HepG2 (cell line): ENCODE data around the gene RMDN2. TPM values are rescaled to one million over a fixed set of nuclear protein-coding genes. Genes with fewer than 3 reads are reported as not detected.

Experiments
- ATAC-seq: fragments of 200-7000 bp; cut with Tn5 transposase; 3 replicates; pipeline ENCODE4 v1.9.1; 2020; ENCODE audit warnings: mild to moderate bottlenecking, moderate library complexity
- BruUV-seq: library from RNA; stranded (reverse); fragments of 400-500 nt; replicated peaks from 2 replicates; lab custom pipeline; 2021; lab: Mats Ljungman, UMichigan
- CTCF ChIA-PET: fragments of 300-600 bp; formaldehyde crosslinking; extraction: SDS; loops from one replicate; lab custom pipeline; 2021; ENCODE audit warnings: low total read pairs, inconsistent platforms, low intra/inter-chr PET ratio; lab: Yijun Ruan, JAX
- POLR2A ChIA-PET: fragments of 350-600 bp; sonication (Branson Sonifier 250); formaldehyde crosslinking; loops from one replicate; lab custom pipeline; 2020; ENCODE audit warnings: antibody characterized with exemption, inconsistent platforms; lab: Yijun Ruan, JAX
- DNase-seq: peaks from one replicate; pipeline ENCODE4 v3.0.0-alpha.2; 2015; ENCODE audit warnings: low spot score
- FAIRE-seq: peaks from 3 replicates; lab custom pipeline; 2011; peaks lifted over from hg19 to GRCh38; lab: Jason Lieb, UNC
- H2AFZ ChIP-seq: one replicate; pipeline ENCODE4 v1.6.1; 2011; ENCODE audit warnings: low read length, inconsistent platforms
- H3K27ac ChIP-seq: fragments of 300-600 bp; 3 replicates; pipeline ENCODE4 v1.8.0; 2011; ENCODE audit warnings: mixed run types, mild to moderate bottlenecking, mixed read lengths, low read length, inconsistent platforms; ENCODE audit not compliant: insufficient read depth; ENCODE audit errors: extremely low read length
- H3K27me3 ChIP-seq, 2 experiments: fragments of 200-600 bp in 1 of 2; 2 replicates in 1 of 2; 3 replicates in 1 of 2; pipeline versions ENCODE4 v1.6.0 to v1.8.0; 2011; ENCODE audit warnings: low read length in 2 of 2, mild to moderate bottlenecking in 2 of 2, moderate library complexity in 2 of 2, inconsistent platforms in 1 of 2; ENCODE audit not compliant: insufficient read depth in 2 of 2, control insufficient read depth in 1 of 2
- H3K36me3 ChIP-seq, 2 experiments: fragments of 200-600 bp in 1 of 2; replicated peaks in 1 of 2; 2 replicates in 1 of 2; 3 replicates in 1 of 2; pipeline versions ENCODE4 v1.5.1 to v1.8.0; 2011; ENCODE audit warnings: low read length in 2 of 2, inconsistent platforms in 1 of 2; ENCODE audit not compliant: insufficient read depth in 2 of 2, control insufficient read depth in 1 of 2
- H3K4me1 ChIP-seq: 2 replicates; pipeline ENCODE4 v1.5.1; 2012; ENCODE audit warnings: low read length, inconsistent platforms; ENCODE audit not compliant: insufficient read depth
- H3K4me2 ChIP-seq: 2 replicates; pipeline ENCODE4 v1.6.0; 2011; ENCODE audit warnings: low read depth, low read length, inconsistent platforms
- H3K4me3 ChIP-seq, 3 experiments: fragments of 200-600 bp in 1 of 3; sonication (generic), shearing (Covaris generic) in 1 of 3; replicated peaks in 1 of 3; 2 replicates each; pipeline ENCODE4 v1.5.1; 2011 to 2016; ENCODE audit warnings: low read length in 3 of 3, inconsistent platforms in 2 of 3, low read depth in 2 of 3, mild to moderate bottlenecking in 2 of 3, control low read depth in 1 of 3, mixed read lengths in 1 of 3; ENCODE audit not compliant: insufficient read depth in 1 of 3
- H3K79me2 ChIP-seq: one replicate; pipeline ENCODE4 v1.6.1; 2011; ENCODE audit warnings: low read length, inconsistent platforms; ENCODE audit not compliant: insufficient read depth
- H3K9ac ChIP-seq: 2 replicates; pipeline ENCODE4 v1.6.0; 2011; ENCODE audit warnings: mild to moderate bottlenecking, low read depth, low read length, inconsistent platforms; ENCODE audit not compliant: insufficient read depth
- H3K9me3 ChIP-seq: 2 replicates; pipeline ENCODE4 v1.5.1; 2012; ENCODE audit warnings: mild to moderate bottlenecking, low read length
- H4K20me1 ChIP-seq: 2 replicates; pipeline ENCODE4 v1.6.0; 2011; ENCODE audit warnings: inconsistent platforms, mild to moderate bottlenecking, low read length, moderate library complexity; ENCODE audit not compliant: insufficient read depth
- CCAR2 ChIP-seq: fragments of 200-400 bp; formaldehyde crosslinking; optimal IDR thresholded peaks from 2 replicates; pipeline ENCODE3; 2018; ENCODE audit warnings: low read depth, mild to moderate bottlenecking, low read length, moderate library complexity
- CENPX ChIP-seq: sonication (generic); formaldehyde crosslinking; IDR thresholded peaks from 2 replicates; pipeline ENCODE4 v1.9.0; 2021; ENCODE audit warnings: mild to moderate bottlenecking, missing genetic modification reagents, moderate library complexity
- FOXA1 ChIP-seq, 2 experiments: fragments of 450-650 bp in 1 of 2; sonication (generic) in 1 of 2; formaldehyde crosslinking in 1 of 2; IDR thresholded peaks; 2 replicates each; pipeline versions ENCODE4 v1.4.0 to v1.6.1; 2016 to 2020; ENCODE audit warnings: missing genetic modification reagents in 1 of 2
- RFX3 ChIP-seq: IDR thresholded peaks from 2 replicates; pipeline ENCODE4 v1.6.1; 2016; ENCODE audit warnings: missing biosample characterization, missing genetic modification reagents
- SRF ChIP-seq: IDR thresholded peaks from 2 replicates; pipeline ENCODE4 v1.6.1; 2011; ENCODE audit warnings: mild to moderate bottlenecking, low read depth, low read length, moderate library complexity
- SRY ChIP-seq: sonication (generic); formaldehyde crosslinking; IDR thresholded peaks from 2 replicates; pipeline ENCODE4 v1.8.0; 2022; ENCODE audit warnings: mild to moderate bottlenecking, missing genetic modification reagents
- SSRP1 ChIP-seq: IDR thresholded peaks from 2 replicates; pipeline ENCODE4 v1.6.1; 2016; ENCODE audit warnings: control low read depth
- TARDBP ChIP-seq: sonication (generic); formaldehyde crosslinking; IDR thresholded peaks from 2 replicates; pipeline ENCODE4 v1.8.0; 2022; ENCODE audit warnings: mild to moderate bottlenecking, missing genetic modification reagents
- TCF7 ChIP-seq: sonication (generic); IDR thresholded peaks from 2 replicates; pipeline ENCODE4 v1.6.1; 2016; ENCODE audit warnings: antibody characterized with exemption, low read depth
- U2AF1 ChIP-seq: fragments of 200-400 bp; formaldehyde crosslinking; optimal IDR thresholded peaks from 2 replicates; pipeline ENCODE3; 2017; ENCODE audit warnings: mild to moderate bottlenecking, low read depth, low read length
- ZBTB7A ChIP-seq: sonication (generic); formaldehyde crosslinking; IDR thresholded peaks from 2 replicates; pipeline ENCODE4 v1.8.0; 2022; ENCODE audit warnings: mild to moderate bottlenecking, missing genetic modification reagents
- ZC3H13 ChIP-seq: sonication (generic); formaldehyde crosslinking; IDR thresholded peaks from 2 replicates; pipeline ENCODE4 v1.8.1; 2023; ENCODE audit warnings: mild to moderate bottlenecking, missing genetic modification reagents, moderate library complexity
- ZKSCAN8 ChIP-seq: IDR thresholded peaks from 2 replicates; pipeline ENCODE4 v1.6.1; 2016; ENCODE audit warnings: borderline replicate concordance, missing genetic modification reagents, missing compliant biosample characterization
- ZMYM2 ChIP-seq: sonication (generic); formaldehyde crosslinking; IDR thresholded peaks from 2 replicates; pipeline ENCODE4 v1.8.0; 2022; ENCODE audit warnings: mild to moderate bottlenecking, missing genetic modification reagents
- ZNF253 ChIP-seq: sonication (generic); formaldehyde crosslinking; IDR thresholded peaks from 2 replicates; pipeline ENCODE4 v1.8.0; 2022; ENCODE audit warnings: mild to moderate bottlenecking, missing genetic modification reagents, borderline replicate concordance
- ZNF260 ChIP-seq: sonication (generic); formaldehyde crosslinking; IDR thresholded peaks from 2 replicates; pipeline ENCODE4 v1.4.0; 2020; ENCODE audit warnings: missing genetic modification reagents, low read depth, mild to moderate bottlenecking, borderline replicate concordance
- ZNF329 ChIP-seq: sonication (generic); formaldehyde crosslinking; IDR thresholded peaks from 2 replicates; pipeline ENCODE4 v1.9.0; 2021; ENCODE audit warnings: low read depth, mild to moderate bottlenecking, missing genetic modification reagents
- ZNF761 ChIP-seq: sonication (generic); formaldehyde crosslinking; conservative IDR thresholded peaks from 2 replicates; pipeline ENCODE4 v1.4.0; 2020; ENCODE audit warnings: mild to moderate bottlenecking, missing genetic modification reagents
- ZNF816 ChIP-seq: sonication (generic); formaldehyde crosslinking; IDR thresholded peaks from 2 replicates; pipeline ENCODE4 v1.8.0; 2022; ENCODE audit warnings: missing genetic modification reagents, mild to moderate bottlenecking, borderline replicate concordance
- WGBS: methylation state at CpG from one replicate; pipeline ENCODE4 v1.1.6; 2017; ENCODE audit warnings: low lambda C conversion rate; 5-methylcytosine and 5-hydroxymethylcytosine counted together
- in situ Hi-C: cut with HindIII; loops from 2 replicates; pipeline ENCODE4 v1.10.0; 2017; ENCODE audit warnings: low pct_unique_long_range_greater_than_20kb; ENCODE audit not compliant: extremely low pct_ligation_motif_present
- intact Hi-C: fragments of 100-400 bp; cut with micrococcal nuclease; formaldehyde crosslinking; loops from one replicate; pipeline ENCODE4 v1.10.0; 2022; ENCODE audit not compliant: unreplicated experiment
- polyA plus RNA-seq, 8 experiments: library from polyadenylated mRNA; depleted of rRNA in 3 of 8; stranded (reverse) in 7 of 8; unstranded in 1 of 8; fragments of >200 nt; fragmentation: Illumina TruSeq in 4 of 8; extraction: Trizol in 4 of 8; gene quantifications; 2 replicates each; pipeline versions ENCODE4 v1.2.1 to v1.2.3, GENCODE V29; 2011 to 2016; ENCODE audit warnings: low read depth in 4 of 8, missing spikeins in 1 of 8, mixed read lengths in 1 of 8; ENCODE audit not compliant: insufficient read depth in 1 of 8
- total RNA-seq, 5 experiments: library from RNA; depleted of rRNA; stranded (reverse); fragments of >200 nt; fragmentation: Illumina TruSeq; extraction: Trizol; gene quantifications; 2 replicates each; pipeline ENCODE4 v1.2.3, GENCODE V29; 2016; ENCODE audit warnings: low read depth in 1 of 5
- TF ChIP-seq, protein P1 (sequence below): sonication (generic); formaldehyde crosslinking; IDR thresholded peaks from 2 replicates; pipeline ENCODE4 v1.4.0; 2020; ENCODE audit warnings: mild to moderate bottlenecking, missing genetic modification reagents, borderline replicate concordance

RMDN2 gene
- total and polyA plus RNA-seq, 2 of the 13 experiments (the other 11 are each of a cell fraction or from before 2014, with no cell fraction given), result 2.3 to 8.9 TPM

DNA sequence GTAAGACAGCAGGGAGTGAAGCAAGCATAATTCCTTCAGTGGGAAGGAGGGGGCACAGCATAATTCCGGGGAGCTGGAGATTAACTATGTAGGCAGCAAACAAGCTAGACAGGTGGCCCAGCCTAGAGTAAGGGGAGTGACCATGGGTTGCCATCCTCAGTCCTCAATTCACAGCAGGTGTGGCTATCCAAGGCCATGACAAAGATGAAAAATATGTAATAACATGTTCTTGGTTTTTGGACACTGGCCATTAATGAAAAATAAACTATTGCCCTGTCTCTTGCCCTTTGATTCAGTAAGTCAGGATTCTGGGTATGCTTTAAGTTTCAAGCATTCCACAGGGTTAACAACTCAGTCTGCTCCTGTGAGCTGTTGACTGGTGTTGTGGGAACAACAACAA lies 85.9 kb downstream of the RMDN2 start:
- in situ Hi-C loops, result no loop called here
- no peak for DNase-seq
- 89% methylated on average over 1 of the region's 1 CpG for WGBS
- no peak overlapping the region for H3K27ac ChIP-seq
- no peak for ATAC-seq
- FAIRE-seq, result no peak
- no peak overlapping the region for H2AFZ ChIP-seq
- H3K79me2 ChIP-seq, result no peaks in the 10 kb centered on the region
- intact Hi-C loops, result no loop called here
- H3K4me3 ChIP-seq, result no peak overlapping the region
- BruUV-seq, result no TSS peak
- H3K9ac ChIP-seq, result no peak overlapping the region
- H3K4me2 ChIP-seq, result no peak overlapping the region
- CTCF ChIA-PET, result no interaction called here
- no peaks in the 10 kb centered on the region for H3K9me3 ChIP-seq
- no peaks in the 10 kb centered on the region for H4K20me1 ChIP-seq
- POLR2A ChIA-PET, result no interaction called here
- H3K4me1 ChIP-seq, result no peaks in the 10 kb centered on the region
- TF ChIP-seq, protein P1, sequence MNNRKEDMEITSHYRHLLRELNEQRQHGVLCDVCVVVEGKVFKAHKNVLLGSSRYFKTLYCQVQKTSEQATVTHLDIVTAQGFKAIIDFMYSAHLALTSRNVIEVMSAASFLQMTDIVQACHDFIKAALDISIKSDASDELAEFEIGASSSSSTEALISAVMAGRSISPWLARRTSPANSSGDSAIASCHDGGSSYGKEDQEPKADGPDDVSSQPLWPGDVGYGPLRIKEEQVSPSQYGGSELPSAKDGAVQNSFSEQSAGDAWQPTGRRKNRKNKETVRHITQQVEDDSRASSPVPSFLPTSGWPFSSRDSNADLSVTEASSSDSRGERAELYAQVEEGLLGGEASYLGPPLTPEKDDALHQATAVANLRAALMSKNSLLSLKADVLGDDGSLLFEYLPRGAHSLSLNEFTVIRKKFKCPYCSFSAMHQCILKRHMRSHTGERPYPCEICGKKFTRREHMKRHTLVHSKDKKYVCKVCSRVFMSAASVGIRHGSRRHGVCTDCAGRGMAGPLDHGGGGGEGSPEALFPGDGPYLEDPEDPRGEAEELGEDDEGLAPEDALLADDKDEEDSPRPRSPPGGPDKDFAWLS (CRISPR knock-in tag), result no peak
- no peak for TF ChIP-seq CENPX (CRISPR knock-in tag)
- no peaks in the 10 kb centered on the region; a peak in 1 of 5 replicates for H3K36me3 ChIP-seq
- H3K27me3 ChIP-seq, result no peaks in the 10 kb centered on the region

DNA sequence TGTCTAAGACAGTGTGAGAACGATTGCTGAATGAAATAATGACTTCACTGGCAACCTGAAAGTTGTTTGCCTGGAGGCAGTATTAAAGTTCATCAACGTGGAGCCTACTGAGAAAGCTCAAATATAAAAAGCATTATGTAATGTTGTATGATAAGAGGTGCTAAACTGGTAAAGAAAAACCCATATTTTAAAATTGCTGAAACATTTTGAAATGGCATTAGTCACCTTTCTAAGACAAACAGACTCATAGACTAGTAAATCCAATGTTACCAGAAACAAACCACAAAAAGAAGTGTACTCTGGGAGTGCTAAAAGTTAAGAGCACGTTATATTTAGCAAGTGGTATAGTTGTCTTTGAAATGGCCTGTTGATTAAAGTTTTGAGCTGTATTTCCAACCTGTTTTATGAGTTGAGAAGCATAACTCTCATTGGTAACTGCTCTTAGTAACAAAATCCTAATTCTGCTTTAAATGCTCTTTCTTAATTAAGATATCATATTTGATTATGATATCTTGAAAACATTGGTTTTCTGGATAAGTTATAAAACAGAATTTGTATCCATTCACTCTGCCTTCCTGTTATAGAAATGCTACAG lies 88.2 kb downstream of the RMDN2 start:
- POLR2A ChIA-PET, result no interaction called here
- TF ChIP-seq ZBTB7A, result no peak
- no peak for TF ChIP-seq CCAR2
- TF ChIP-seq SSRP1, result no peak
- no peak for TF ChIP-seq ZNF816 (CRISPR knock-in tag)
- no peak for TF ChIP-seq ZC3H13 (CRISPR knock-in tag)
- no peak for TF ChIP-seq ZNF761 (CRISPR knock-in tag)
- no peak for TF ChIP-seq SRF
- no peak for TF ChIP-seq ZNF329
- no peak for TF ChIP-seq ZMYM2 (CRISPR knock-in tag)
- no peak for TF ChIP-seq ZKSCAN8 (CRISPR knock-in tag)
- no peak for TF ChIP-seq ZNF253 (CRISPR knock-in tag)
- TF ChIP-seq ZNF260 (CRISPR knock-in tag), result no peak
- TF ChIP-seq FOXA1 (IDR thresholded peaks at IDR 0.05), result no peak
- no peak for TF ChIP-seq FOXA1 (CRISPR knock-in tag; IDR thresholded peaks at IDR 0.05)
- no peak for TF ChIP-seq RFX3 (CRISPR knock-in tag)
- no peak for TF ChIP-seq TCF7
- no peak for TF ChIP-seq TARDBP
- TF ChIP-seq U2AF1, result no peak
- TF ChIP-seq SRY (CRISPR knock-in tag), result no peak

More for the DNA sequence above, 88.2 kb downstream of the RMDN2 start:
- CTCF ChIA-PET, result no interaction called here
- Histone ChIP-seq H2AFZ (no peak overlapping the region), H3K4me1 (no peaks in the 10 kb centered on the region), H3K9ac (no peak overlapping the region), H3K9me3 (no peaks in the 10 kb centered on the region), H3K79me2 (no peaks in the 10 kb centered on the region), H4K20me1 (no peaks in the 10 kb centered on the region), H3K27ac (no peak overlapping the region), H3K4me2 (no peak overlapping the region), H3K36me3 (no peaks in the 10 kb centered on the region; a peak in 1 of 5 replicates), H3K27me3 (no peaks in the 10 kb centered on the region), H3K4me3 (no peak overlapping the region)
- no peak for ATAC-seq
- no TSS peak for BruUV-seq
- FAIRE-seq, result no peak
- no peak for DNase-seq
- in situ Hi-C loops (no loop called here), intact Hi-C loops (no loop called here)
- 64% methylated on average over 3 of the region's 3 CpGs for WGBS
